ENCODE data around the gene NUDT8.
A peak's percentile ranks its signal among the peaks of the same experiment; 100 is the strongest.

The NUDT8 gene

DNA sequence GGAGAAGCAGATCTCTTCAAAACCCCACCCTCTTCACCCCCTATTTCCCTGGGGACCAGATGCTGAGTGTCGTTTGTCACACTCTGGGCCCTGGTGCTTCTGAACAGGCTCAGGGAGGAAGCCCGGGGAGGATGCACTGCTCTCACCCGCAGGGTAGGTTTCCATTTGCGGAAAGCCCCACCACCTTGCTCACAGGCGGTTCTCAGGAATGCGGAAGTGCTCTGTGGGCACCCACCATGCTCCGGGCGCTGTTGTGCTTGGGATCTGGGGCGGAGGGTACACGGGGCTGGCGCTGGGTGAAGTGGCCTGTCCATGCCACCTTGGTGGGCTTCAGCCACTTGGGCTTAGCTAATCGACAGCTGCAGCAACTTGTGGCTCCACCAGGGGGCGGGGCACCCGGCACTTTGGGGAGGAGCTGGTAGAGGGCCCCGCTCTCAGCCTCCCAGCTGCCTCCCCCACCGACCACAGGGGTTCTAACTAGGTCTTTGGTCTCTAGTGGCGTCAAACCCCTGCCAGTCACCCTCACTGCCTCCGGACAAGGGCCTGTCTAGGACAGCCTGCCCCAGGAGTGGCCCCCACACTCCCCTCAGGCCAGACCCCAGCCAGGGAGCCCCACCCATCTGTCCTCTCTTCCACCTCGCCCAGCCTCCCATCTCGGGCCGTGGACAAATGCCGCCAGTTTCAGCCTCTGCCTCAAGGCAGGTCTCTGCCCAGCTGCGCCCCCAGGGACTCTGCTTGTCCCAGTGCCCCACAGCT, 15.6 kb downstream of the NUDT8 start:
- peak overlapping the region; percentile 29 for H3K4me3 ChIP-seq (ENCODE audit: control insufficient read depth, low read depth, low read length)
- peak; percentile 24 for DNase-seq (ENCODE audit: low read depth)
- TF ChIP-seq, protein P1, sequence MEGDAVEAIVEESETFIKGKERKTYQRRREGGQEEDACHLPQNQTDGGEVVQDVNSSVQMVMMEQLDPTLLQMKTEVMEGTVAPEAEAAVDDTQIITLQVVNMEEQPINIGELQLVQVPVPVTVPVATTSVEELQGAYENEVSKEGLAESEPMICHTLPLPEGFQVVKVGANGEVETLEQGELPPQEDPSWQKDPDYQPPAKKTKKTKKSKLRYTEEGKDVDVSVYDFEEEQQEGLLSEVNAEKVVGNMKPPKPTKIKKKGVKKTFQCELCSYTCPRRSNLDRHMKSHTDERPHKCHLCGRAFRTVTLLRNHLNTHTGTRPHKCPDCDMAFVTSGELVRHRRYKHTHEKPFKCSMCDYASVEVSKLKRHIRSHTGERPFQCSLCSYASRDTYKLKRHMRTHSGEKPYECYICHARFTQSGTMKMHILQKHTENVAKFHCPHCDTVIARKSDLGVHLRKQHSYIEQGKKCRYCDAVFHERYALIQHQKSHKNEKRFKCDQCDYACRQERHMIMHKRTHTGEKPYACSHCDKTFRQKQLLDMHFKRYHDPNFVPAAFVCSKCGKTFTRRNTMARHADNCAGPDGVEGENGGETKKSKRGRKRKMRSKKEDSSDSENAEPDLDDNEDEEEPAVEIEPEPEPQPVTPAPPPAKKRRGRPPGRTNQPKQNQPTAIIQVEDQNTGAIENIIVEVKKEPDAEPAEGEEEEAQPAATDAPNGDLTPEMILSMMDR (conservative IDR thresholded peaks at IDR 0.05; ENCODE audit: control insufficient read depth, insufficient read depth, low read depth, low read length), result peak; percentile 61

GRCh38 chr11:67613313-67613959, 16.3 kb downstream of the NUDT8 start:
- TF ChIP-seq, protein P1 (conservative IDR thresholded peaks at IDR 0.05; ENCODE audit: control insufficient read depth, insufficient read depth, low read depth, low read length), result no peak
- DNase-seq (ENCODE audit: low read depth), result no peak
- H3K4me3 ChIP-seq (ENCODE audit: control insufficient read depth, low read depth, low read length), result no peak overlapping the region

GRCh38 chr11:67612751-67613150, 17.0 kb downstream of the NUDT8 start:
- TF ChIP-seq, protein P1 (conservative IDR thresholded peaks at IDR 0.05; ENCODE audit: control insufficient read depth, insufficient read depth, low read depth, low read length), result no peak
- DNase-seq (ENCODE audit: low read depth), result no peak
- H3K4me3 ChIP-seq (ENCODE audit: control insufficient read depth, low read depth, low read length), result no peak overlapping the region

- TF ChIP-seq, protein P1 (conservative IDR thresholded peaks at IDR 0.05; ENCODE audit: control insufficient read depth, insufficient read depth, low read depth, low read length), result no peak
- no peak for DNase-seq (ENCODE audit: low read depth)
Measured at GRCh38 chr11:67611704-67612587, 17.8 kb downstream of the NUDT8 start.

GRCh38 chr11:67611165-67611564, 18.6 kb downstream of the NUDT8 start:
- TF ChIP-seq, protein P1 (conservative IDR thresholded peaks at IDR 0.05; ENCODE audit: control insufficient read depth, insufficient read depth, low read depth, low read length), result no peak
- no peak overlapping the region for H3K4me3 ChIP-seq (ENCODE audit: control insufficient read depth, low read depth, low read length)
- no peak for DNase-seq (ENCODE audit: low read depth)

More at GRCh38 chr11:67611704-67612587, 17.8 kb downstream of the NUDT8 start:
- H3K4me3 ChIP-seq (ENCODE audit: control insufficient read depth, low read depth, low read length), result no peak overlapping the region

DNA sequence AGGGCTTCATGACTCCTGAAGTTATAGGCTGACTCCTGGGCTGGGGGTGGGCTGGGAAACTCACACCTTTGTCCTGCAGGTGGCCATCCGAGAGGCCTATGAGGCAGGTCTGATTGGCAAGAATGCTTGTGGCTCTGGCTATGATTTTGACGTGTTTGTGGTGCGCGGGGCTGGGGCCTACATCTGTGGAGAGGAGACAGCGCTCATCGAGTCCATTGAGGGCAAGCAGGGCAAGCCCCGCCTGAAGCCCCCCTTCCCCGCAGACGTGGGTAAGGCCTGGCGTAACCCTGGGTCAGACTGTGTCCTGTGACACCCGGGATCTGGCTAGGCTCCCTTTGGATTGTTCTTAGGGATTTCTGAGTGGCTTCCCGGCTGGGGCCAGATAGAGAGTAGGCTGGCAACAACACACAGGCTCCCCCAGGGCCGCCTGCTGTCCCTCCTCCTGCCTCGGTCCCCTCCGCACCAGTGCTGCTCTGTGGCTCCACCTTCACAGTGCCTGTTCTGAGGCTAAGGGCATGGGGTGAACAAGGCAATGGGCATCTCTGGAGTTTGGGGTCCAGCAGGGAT, 19.4 kb downstream of the NUDT8 start:
- TF ChIP-seq, protein P1 (conservative IDR thresholded peaks at IDR 0.05; ENCODE audit: control insufficient read depth, insufficient read depth, low read depth, low read length), result no peak
- no peak for DNase-seq (ENCODE audit: low read depth)
- no peak overlapping the region for H3K4me3 ChIP-seq (ENCODE audit: control insufficient read depth, low read depth, low read length)

Data from fibroblast of mammary gland (primary cell).